Activated naive CD8-positive, alpha-beta T cell treated with anti-CD3 and anti-CD28 coated beads for 36 hours (primary cell): ENCODE measurements around the gene MARVELD2. TPM values are rescaled to one million over a fixed set of nuclear protein-coding genes. Genes with fewer than 3 reads are reported as not detected.
"Not testable (repeated sequence)": the region's sequence is repeated elsewhere in the genome, so short reads cannot be mapped to it uniquely, and the experiment has no call there.

Experiments used
- DNase-seq: peaks from one replicate; pipeline ENCODE4 v3.0.0; 2021
- H3K27ac Mint-ChIP-seq: one replicate; pipeline ENCODE4 v1.8.0; 2022; ENCODE audit warnings: mild to moderate bottlenecking, moderate library complexity, mixed read lengths
- H3K27me3 Mint-ChIP-seq: one replicate; pipeline ENCODE4 v1.8.0; 2022; ENCODE audit warnings: mild to moderate bottlenecking, mixed read lengths
- H3K36me3 Mint-ChIP-seq: one replicate; pipeline ENCODE4 v1.8.0; 2021; ENCODE audit warnings: mild to moderate bottlenecking, mixed read lengths
- H3K4me1 Mint-ChIP-seq: one replicate; pipeline ENCODE4 v1.8.0; 2021; ENCODE audit warnings: mixed read lengths
- H3K4me3 Mint-ChIP-seq: one replicate; pipeline ENCODE4 v1.8.0; 2022; ENCODE audit warnings: mild to moderate bottlenecking, moderate library complexity, mixed read lengths
- H3K9me3 Mint-ChIP-seq: one replicate; pipeline ENCODE4 v1.8.0; 2022; ENCODE audit warnings: mixed read lengths
- total RNA-seq, 2 experiments: library from RNA; stranded (reverse); gene quantifications; one replicate each; pipeline ENCODE4 v1.2.3, GENCODE V29; 2021

MARVELD2 gene
- total RNA-seq, 2 experiments from 2014 or later = 0.31 to 0.78 TPM

GRCh38 chr5:69467442-69468225 lies 52.7 kb downstream of the MARVELD2 start:
- no peak overlapping the region for H3K4me3 Mint-ChIP-seq
- H3K36me3 Mint-ChIP-seq = no peaks in the 10 kb centered on the region
- DNase-seq = no peak
- H3K27ac Mint-ChIP-seq = no peak overlapping the region
- peaks cover 3% of the 10 kb centered on the region for H3K9me3 Mint-ChIP-seq
- H3K27me3 Mint-ChIP-seq = peaks cover 3% of the 10 kb centered on the region
- no peaks in the 10 kb centered on the region for H3K4me1 Mint-ChIP-seq

- Mint-ChIP-seq H3K36me3 (no peaks in the 10 kb centered on the region), H3K4me1 (no peaks in the 10 kb centered on the region), H3K9me3 (peaks cover 3% of the 10 kb centered on the region), H3K27ac (no peak overlapping the region), H3K27me3 (peaks cover 3% of the 10 kb centered on the region), H3K4me3 (no peak overlapping the region)
- no peak for DNase-seq
Observed at GRCh38 chr5:69468631-69469030, 53.7 kb downstream of the MARVELD2 start.

GRCh38 chr5:69471516-69471915 lies 56.6 kb downstream of the MARVELD2 start:
- DNase-seq, H3K27ac Mint-ChIP-seq, H3K9me3 Mint-ChIP-seq, H3K4me3 Mint-ChIP-seq, H3K27me3 Mint-ChIP-seq, H3K4me1 Mint-ChIP-seq, H3K36me3 Mint-ChIP-seq: not testable (repeated sequence)

- H3K27ac Mint-ChIP-seq = not testable (repeated sequence)
Observed at GRCh38 chr5:69472535-69473143, 57.7 kb downstream of the MARVELD2 start.

GRCh38 chr5:69477170-69477569 lies 62.3 kb downstream of the MARVELD2 start:
- Mint-ChIP-seq H3K27ac (no peak overlapping the region), H3K4me1 (no peaks in the 10 kb centered on the region), H3K4me3 (no peak overlapping the region), H3K27me3 (no peaks in the 10 kb centered on the region), H3K36me3 (no peaks in the 10 kb centered on the region), H3K9me3 (no peaks in the 10 kb centered on the region)
- no peak for DNase-seq

More at GRCh38 chr5:69472535-69473143, 57.7 kb downstream of the MARVELD2 start:
- DNase-seq, H3K4me3 Mint-ChIP-seq, H3K4me1 Mint-ChIP-seq, H3K9me3 Mint-ChIP-seq, H3K36me3 Mint-ChIP-seq, H3K27me3 Mint-ChIP-seq: not testable (repeated sequence)

GRCh38 chr5:69478296-69478695 lies 63.4 kb downstream of the MARVELD2 start:
- H3K4me3 Mint-ChIP-seq = not testable (repeated sequence)

GRCh38 chr5:69484891-69485290 lies 70.0 kb downstream of the MARVELD2 start:
- no peak for DNase-seq
- Mint-ChIP-seq H3K4me1 (no peaks in the 10 kb centered on the region), H3K27me3 (peaks cover 19% of the 10 kb centered on the region), H3K9me3 (no peaks in the 10 kb centered on the region), H3K36me3 (no peaks in the 10 kb centered on the region), H3K27ac (no peak overlapping the region), H3K4me3 (no peak overlapping the region)

More at GRCh38 chr5:69478296-69478695, 63.4 kb downstream of the MARVELD2 start:
- H3K27ac Mint-ChIP-seq, DNase-seq, H3K4me1 Mint-ChIP-seq, H3K36me3 Mint-ChIP-seq, H3K9me3 Mint-ChIP-seq, H3K27me3 Mint-ChIP-seq: not testable (repeated sequence)

- no peaks in the 10 kb centered on the region for H3K36me3 Mint-ChIP-seq
- no peak for DNase-seq
- no peaks in the 10 kb centered on the region for H3K4me1 Mint-ChIP-seq
- H3K27ac Mint-ChIP-seq = no peak overlapping the region
- H3K27me3 Mint-ChIP-seq = peaks cover 24% of the 10 kb centered on the region
- H3K4me3 Mint-ChIP-seq = no peak overlapping the region
- H3K9me3 Mint-ChIP-seq = no peaks in the 10 kb centered on the region
Observed at GRCh38 chr5:69485471-69485870, 70.6 kb downstream of the MARVELD2 start.

GRCh38 chr5:69489246-69489645 lies 74.3 kb downstream of the MARVELD2 start:
- no peak for DNase-seq
- Mint-ChIP-seq H3K4me3 (no peak overlapping the region), H3K4me1 (peaks cover 4% of the 10 kb centered on the region), H3K27me3 (peaks cover 60% of the 10 kb centered on the region), H3K36me3 (no peaks in the 10 kb centered on the region), H3K9me3 (no peaks in the 10 kb centered on the region), H3K27ac (no peak overlapping the region)

GRCh38 chr5:69491027-69491426 lies 76.1 kb downstream of the MARVELD2 start:
- Mint-ChIP-seq H3K27me3 (peaks cover 78% of the 10 kb centered on the region), H3K4me3 (no peak overlapping the region)

GRCh38 chr5:69491838-69492390 lies 77.0 kb downstream of the MARVELD2 start:
- Mint-ChIP-seq H3K9me3 (no peaks in the 10 kb centered on the region), H3K4me3 (peak overlapping the region; percentile 42), H3K4me1 (peaks cover 4% of the 10 kb centered on the region), H3K27me3 (peaks cover 82% of the 10 kb centered on the region), H3K27ac (no peak overlapping the region), H3K36me3 (no peaks in the 10 kb centered on the region)
- no peak for DNase-seq

More at GRCh38 chr5:69491027-69491426, 76.1 kb downstream of the MARVELD2 start:
- no peak for DNase-seq
- no peaks in the 10 kb centered on the region for H3K9me3 Mint-ChIP-seq
- no peak overlapping the region for H3K27ac Mint-ChIP-seq
- peaks cover 4% of the 10 kb centered on the region for H3K4me1 Mint-ChIP-seq
- H3K36me3 Mint-ChIP-seq = no peaks in the 10 kb centered on the region

GRCh38 chr5:69492391-69492922 lies 77.5 kb downstream of the MARVELD2 start, which contains the start of gene OCLN:
TSS of gene OCLN (plus strand) at chr5:69492790. CDS start at chr5:69504245, 11,455 bp downstream.
- Mint-ChIP-seq H3K4me1 (peaks cover 4% of the 10 kb centered on the region), H3K4me3 (peak within 1 kb of the TSS; percentile 77), H3K27ac (no peak within 1 kb of the TSS), H3K36me3 (no peaks in the 10 kb centered on the region), H3K9me3 (no peaks in the 10 kb centered on the region), H3K27me3 (peaks cover 86% of the 10 kb centered on the region)
- DNase-seq = peak; percentile 38

GRCh38 chr5:69492923-69493395 lies 78.0 kb downstream of the MARVELD2 start:
- H3K36me3 Mint-ChIP-seq = no peaks in the 10 kb centered on the region
- peak; percentile 14 for DNase-seq
- H3K9me3 Mint-ChIP-seq = no peaks in the 10 kb centered on the region
- no peak overlapping the region for H3K27ac Mint-ChIP-seq
- peaks cover 89% of the 10 kb centered on the region for H3K27me3 Mint-ChIP-seq
- peak overlapping the region; percentile 77 for H3K4me3 Mint-ChIP-seq
- peaks cover 4% of the 10 kb centered on the region for H3K4me1 Mint-ChIP-seq

- no peaks in the 10 kb centered on the region for H3K9me3 Mint-ChIP-seq
- H3K4me3 Mint-ChIP-seq = peak overlapping the region; percentile 77
- peaks cover 87% of the 10 kb centered on the region for H3K27me3 Mint-ChIP-seq
- peaks cover 4% of the 10 kb centered on the region for H3K4me1 Mint-ChIP-seq
- H3K27ac Mint-ChIP-seq = no peak overlapping the region
- DNase-seq = peak; percentile 30
- H3K36me3 Mint-ChIP-seq = no peaks in the 10 kb centered on the region
Observed at GRCh38 chr5:69493396-69494133, 78.6 kb downstream of the MARVELD2 start.
